Suprapubic skin (tissue), 4 donors: ENCODE results near the gene GRIN3B. TPM values are rescaled to one million over a fixed set of nuclear protein-coding genes. Genes with fewer than 3 reads are reported as not detected.
A peak's percentile ranks its signal among the peaks of the same experiment; 100 is the strongest.

Experiments
- DNase-seq, 2 donors: peaks; one replicate each; pipeline ENCODE4 v3.0.0-alpha.2; 2019; ENCODE audit warnings: low spot score in 2 of 2
- H3K27ac ChIP-seq: fragments of 200-600 bp; sonication (generic); one replicate; pipeline ENCODE4 v1.5.1; 2019
- H3K27me3 ChIP-seq: fragments of 200-600 bp; sonication (generic); one replicate; pipeline ENCODE4 v1.5.1; 2019
- H3K36me3 ChIP-seq: fragments of 200-600 bp; sonication (generic); one replicate; pipeline ENCODE4 v1.5.1; 2019
- H3K4me1 ChIP-seq: fragments of 200-600 bp; sonication (generic); one replicate; pipeline ENCODE4 v1.5.1; 2019
- H3K4me3 ChIP-seq: fragments of 200-600 bp; sonication (generic); one replicate; pipeline ENCODE4 v1.5.1; 2019; ENCODE audit warnings: mild to moderate bottlenecking
- H3K9me3 ChIP-seq: fragments of 200-600 bp; sonication (generic); one replicate; pipeline ENCODE4 v1.5.1; 2019
- CTCF ChIP-seq, 2 donors: fragments of 200-600 bp in 1 of 2; fragments of 450-650 bp in 1 of 2; sonication (generic) in 1 of 2; IDR thresholded peaks; one replicate each; pipeline ENCODE4 v1.5.1; 2016 to 2019; ENCODE audit warnings: antibody characterized with exemption in 2 of 2, mild to moderate bottlenecking in 1 of 2, moderate library complexity in 1 of 2
- EP300 ChIP-seq: sonication (generic); formaldehyde crosslinking; IDR thresholded peaks from one replicate; pipeline ENCODE4 v1.6.1; 2017; ENCODE audit warnings: antibody characterized with exemption
- POLR2A ChIP-seq, 2 donors: fragments of 450-650 bp; IDR thresholded peaks; one replicate each; pipeline ENCODE4 v1.6.1; 2017; ENCODE audit warnings: antibody characterized with exemption in 2 of 2, mild to moderate bottlenecking in 2 of 2, moderate library complexity in 2 of 2
- POLR2AphosphoS5 ChIP-seq, 3 donors: sonication (generic); formaldehyde crosslinking; IDR thresholded peaks; one replicate each; pipeline ENCODE4 v1.6.1; 2017; ENCODE audit warnings: antibody characterized with exemption in 3 of 3
- WGBS: methylation state at CpG from one replicate; pipeline ENCODE4 v1.1.5; 2018; 5-methylcytosine and 5-hydroxymethylcytosine counted together
- total RNA-seq, 4 donors: library from RNA; depleted of rRNA; stranded (reverse); fragments of >200 nt; gene quantifications; one replicate each; pipeline ENCODE4 v1.1.0, GENCODE V29; 2016

The GRIN3B gene
- total RNA-seq, 4 donors from 2014 or later = 0.13 to 1.1 TPM; not detected in 2

DNA sequence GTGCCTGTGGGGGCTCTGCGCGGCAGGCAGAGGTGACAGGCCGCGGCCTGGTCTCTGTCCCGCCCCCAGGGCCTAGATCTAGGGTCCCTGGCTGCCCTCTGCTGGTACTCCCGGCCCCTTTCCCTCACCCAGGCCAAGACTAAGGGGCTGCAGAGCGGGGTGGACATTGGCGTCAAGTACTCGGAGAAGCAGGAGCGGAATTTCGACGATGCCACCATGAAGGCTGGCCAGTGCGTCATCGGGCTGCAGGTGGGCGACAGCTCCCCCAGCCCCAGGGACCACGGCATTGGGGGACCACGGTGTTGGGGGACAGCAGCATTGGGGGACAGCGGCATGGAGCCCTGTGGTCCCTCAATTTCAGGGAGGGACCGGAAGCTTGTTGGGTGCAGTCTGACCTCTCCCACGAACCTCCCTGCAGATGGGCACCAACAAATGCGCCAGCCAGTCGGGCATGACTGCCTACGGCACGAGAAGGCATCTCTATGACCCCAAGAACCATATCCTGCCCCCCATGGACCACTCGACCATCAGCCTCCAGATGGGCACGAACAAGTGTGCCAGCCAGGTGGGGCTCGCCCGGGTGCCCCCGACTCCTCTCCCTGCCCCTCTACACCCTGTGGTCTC is 35.9 kb downstream of the GRIN3B start:
- H3K9me3 ChIP-seq = no peaks in the 10 kb centered on the region
- no peak for TF ChIP-seq POLR2A (IDR thresholded peaks at IDR 0.05)
- TF ChIP-seq CTCF (IDR thresholded peaks at IDR 0.05) = no peak
- no peak for TF ChIP-seq POLR2AphosphoS5 (IDR thresholded peaks at IDR 0.05)
- no peak for TF ChIP-seq EP300
- H3K4me1 ChIP-seq = peaks cover 36% of the 10 kb centered on the region
- DNase-seq = no peak
- no peaks in the 10 kb centered on the region for H3K27me3 ChIP-seq
- no peak overlapping the region for H3K4me3 ChIP-seq
- peaks cover 41% of the 10 kb centered on the region for H3K36me3 ChIP-seq
- WGBS = 91% methylated on average over 23 of the region's 29 CpGs
- no peak overlapping the region for H3K27ac ChIP-seq

GRCh38 chr19:1037621-1038064 is 37.4 kb downstream of the GRIN3B start:
- TF ChIP-seq POLR2A (IDR thresholded peaks at IDR 0.05) (no peak), POLR2AphosphoS5 (IDR thresholded peaks at IDR 0.05) (no peak), CTCF (IDR thresholded peaks at IDR 0.05) (no peak), EP300 (no peak)
- Histone ChIP-seq H3K36me3 (peaks cover 30% of the 10 kb centered on the region), H3K4me3 (no peak overlapping the region), H3K4me1 (peaks cover 52% of the 10 kb centered on the region), H3K27ac (peak overlapping the region; percentile 59), H3K9me3 (no peaks in the 10 kb centered on the region), H3K27me3 (no peaks in the 10 kb centered on the region)
- 69% methylated on average over 18 of the region's 22 CpGs for WGBS
- DNase-seq = no peak

DNA sequence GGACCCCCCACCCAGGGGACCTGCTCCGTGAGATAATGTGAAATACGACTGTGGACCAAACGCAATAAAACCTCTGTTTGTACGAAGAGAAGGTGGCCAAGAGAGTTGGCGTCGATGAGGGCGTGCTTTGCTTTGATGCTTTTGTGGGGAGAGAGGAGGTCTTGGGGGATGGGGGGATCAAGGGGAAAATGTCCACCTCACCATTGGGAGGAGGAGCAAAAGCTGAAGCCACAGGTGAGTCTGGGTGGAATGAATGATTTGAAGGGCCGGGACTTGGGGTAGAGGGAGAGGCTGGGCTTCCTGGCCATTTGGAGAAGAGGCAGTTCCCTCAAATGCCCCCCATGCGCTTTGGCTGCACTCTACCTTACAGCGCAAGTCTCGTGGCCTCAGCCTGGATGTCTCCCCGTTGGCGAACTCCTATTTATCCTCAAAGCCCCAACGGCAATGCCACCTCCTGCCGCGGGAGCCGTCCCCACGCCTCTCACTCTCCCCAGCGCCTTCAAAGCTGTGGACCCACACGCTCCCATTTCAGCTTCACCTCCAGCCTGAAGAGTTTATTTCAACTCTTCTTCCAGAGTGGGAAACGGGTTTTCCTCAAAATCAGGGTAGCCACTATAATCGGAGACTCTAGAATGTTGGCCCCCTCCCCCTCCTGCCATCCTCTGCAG is 38.9 kb downstream of the GRIN3B start:
- H3K27me3 ChIP-seq = no peaks in the 10 kb centered on the region
- no peaks in the 10 kb centered on the region for H3K9me3 ChIP-seq
- H3K4me3 ChIP-seq = peak overlapping the region; percentile 54
- H3K4me1 ChIP-seq = peaks cover 60% of the 10 kb centered on the region
- 65% methylated on average over 22 of the region's 22 CpGs for WGBS
- H3K27ac ChIP-seq = no peak overlapping the region
- H3K36me3 ChIP-seq = peaks cover 23% of the 10 kb centered on the region
- no peak for DNase-seq
- TF ChIP-seq POLR2AphosphoS5 (IDR thresholded peaks at IDR 0.05) (no peak), POLR2A (IDR thresholded peaks at IDR 0.05) (no peak), CTCF (IDR thresholded peaks at IDR 0.05) (no peak), EP300 (no peak)

- WGBS = 4% methylated on average over 26 of the region's 56 CpGs
- H3K4me1 ChIP-seq = peaks cover 60% of the 10 kb centered on the region
- H3K36me3 ChIP-seq = peaks cover 23% of the 10 kb centered on the region
- peak within 1 kb of the TSS; percentile 54 for H3K4me3 ChIP-seq
- DNase-seq = peak; percentile 97 to 98
- TF ChIP-seq EP300 (no peak), POLR2A (IDR thresholded peaks at IDR 0.05) (no peak), POLR2AphosphoS5 (IDR thresholded peaks at IDR 0.05) (peak in 1 of 3 donors; percentile 88), CTCF (IDR thresholded peaks at IDR 0.05) (no peak)
- no peaks in the 10 kb centered on the region for H3K27me3 ChIP-seq
- H3K9me3 ChIP-seq = no peaks in the 10 kb centered on the region
- no peak within 1 kb of the TSS for H3K27ac ChIP-seq
These were observed 39.6 kb downstream of the GRIN3B start, which contains the start of gene ABCA7 for GRCh38 chr19:1039646-1040475. ABCA7 (plus strand) TSS chr19:1040107; CDS start chr19:1041362, 1,255 bp downstream.
